Activated CD8-positive, alpha-beta memory T cell treated with anti-CD3 and anti-CD28 coated beads, Interleukin-2, amount 50 U/mL, for 1 hour (primary cell): ENCODE measurements around the gene TPSD1.
"Not testable (repeated sequence)": the region's sequence is repeated elsewhere in the genome, so short reads cannot be mapped to it uniquely, and the experiment has no call there.

Experiments used
- DNase-seq: peaks from one replicate; pipeline ENCODE4 v3.0.0-alpha.2; 2020; ENCODE audit errors: extremely low read depth

TPSD1 gene

GRCh38 chr16:1241081-1241480, 14.8 kb upstream of the TPSD1 start:
- DNase-seq, result not testable (repeated sequence)

- DNase-seq, result not testable (repeated sequence)
These were observed 12.5 kb upstream of the TPSD1 start for GRCh38 chr16:1243363-1243762.

- not testable (repeated sequence) for DNase-seq
These were observed 11.7 kb upstream of the TPSD1 start for GRCh38 chr16:1243907-1244850.

GRCh38 chr16:1244881-1245280, 11.0 kb upstream of the TPSD1 start:
- no peak for DNase-seq

- DNase-seq, result no peak
These were observed 10.3 kb upstream of the TPSD1 start for GRCh38 chr16:1245452-1246020.

- not testable (repeated sequence) for DNase-seq
These were observed 7.8 kb upstream of the TPSD1 start for GRCh38 chr16:1247903-1248537.

- not testable (repeated sequence) for DNase-seq
These were observed 6.7 kb upstream of the TPSD1 start for GRCh38 chr16:1249031-1249755.

GRCh38 chr16:1253701-1254364, 2.0 kb upstream of the TPSD1 start:
- not testable (repeated sequence) for DNase-seq

GRCh38 chr16:1254821-1255220, 1.0 kb upstream of the TPSD1 start:
- not testable (repeated sequence) for DNase-seq

- DNase-seq, result not testable (repeated sequence)
These were observed 516 bp downstream of the TPSD1 start for GRCh38 chr16:1256296-1256873.

- DNase-seq, result no peak
These were observed 1.0 kb downstream of the TPSD1 start for GRCh38 chr16:1256874-1257322.

GRCh38 chr16:1257561-1258224, 1.8 kb downstream of the TPSD1 start:
- no peak for DNase-seq

- no peak for DNase-seq
These were observed 2.3 kb downstream of the TPSD1 start for GRCh38 chr16:1258225-1258600.

- no peak for DNase-seq
These were observed 3.3 kb downstream of the TPSD1 start for GRCh38 chr16:1258906-1259759.

GRCh38 chr16:1259760-1260068, 3.8 kb downstream of the TPSD1 start:
- DNase-seq, result no peak

- DNase-seq, result no peak
These were observed 4.3 kb downstream of the TPSD1 start for GRCh38 chr16:1260101-1260680.

GRCh38 chr16:1261131-1261892, 5.4 kb downstream of the TPSD1 start:
- DNase-seq, result no peak

GRCh38 chr16:1262210-1262845, 6.5 kb downstream of the TPSD1 start:
- DNase-seq, result no peak
